ENCODE measurements around the gene AOC1.

DNA sequence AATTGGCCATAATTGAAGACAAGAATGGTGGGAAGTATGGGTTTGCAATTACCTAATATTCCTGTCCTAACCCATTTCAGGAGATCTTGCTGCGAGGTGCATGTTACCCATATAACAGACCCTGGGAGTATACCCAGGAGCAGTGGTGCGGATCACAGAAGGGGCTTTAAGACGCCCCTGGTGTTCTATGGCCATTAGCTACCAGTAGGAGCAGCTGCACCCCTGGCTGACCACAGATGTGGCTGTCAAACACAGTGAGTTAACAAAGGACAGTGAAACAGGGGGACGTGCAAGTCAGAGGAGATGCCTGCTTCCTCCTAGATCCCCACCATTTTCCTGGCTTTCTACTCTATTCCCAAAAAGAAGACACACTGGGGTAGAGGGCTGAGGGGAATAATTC is 25.2 kb downstream of the AOC1 start:
- TF ChIP-seq, protein P1, sequence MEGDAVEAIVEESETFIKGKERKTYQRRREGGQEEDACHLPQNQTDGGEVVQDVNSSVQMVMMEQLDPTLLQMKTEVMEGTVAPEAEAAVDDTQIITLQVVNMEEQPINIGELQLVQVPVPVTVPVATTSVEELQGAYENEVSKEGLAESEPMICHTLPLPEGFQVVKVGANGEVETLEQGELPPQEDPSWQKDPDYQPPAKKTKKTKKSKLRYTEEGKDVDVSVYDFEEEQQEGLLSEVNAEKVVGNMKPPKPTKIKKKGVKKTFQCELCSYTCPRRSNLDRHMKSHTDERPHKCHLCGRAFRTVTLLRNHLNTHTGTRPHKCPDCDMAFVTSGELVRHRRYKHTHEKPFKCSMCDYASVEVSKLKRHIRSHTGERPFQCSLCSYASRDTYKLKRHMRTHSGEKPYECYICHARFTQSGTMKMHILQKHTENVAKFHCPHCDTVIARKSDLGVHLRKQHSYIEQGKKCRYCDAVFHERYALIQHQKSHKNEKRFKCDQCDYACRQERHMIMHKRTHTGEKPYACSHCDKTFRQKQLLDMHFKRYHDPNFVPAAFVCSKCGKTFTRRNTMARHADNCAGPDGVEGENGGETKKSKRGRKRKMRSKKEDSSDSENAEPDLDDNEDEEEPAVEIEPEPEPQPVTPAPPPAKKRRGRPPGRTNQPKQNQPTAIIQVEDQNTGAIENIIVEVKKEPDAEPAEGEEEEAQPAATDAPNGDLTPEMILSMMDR (IDR thresholded peaks at IDR 0.05), result no peak
- TF ChIP-seq POLR2A (IDR thresholded peaks at IDR 0.05), result no peak
